GM19025 (cell line): ENCODE measurements around the gene ZNF174.

ENCODE experiments used
- ATAC-seq: cut with Tn5 transposase; IDR thresholded peaks from one replicate; pipeline ENCODE4 v1.9.1; 2021; ENCODE audit warnings: mild to moderate bottlenecking, low read depth, moderate library complexity; ENCODE audit not compliant: unreplicated experiment

ZNF174 gene

GRCh38 chr16:3439637-3440036 lies 38.6 kb downstream of the ZNF174 start:
- ATAC-seq = no peak

GRCh38 chr16:3443108-3444031 lies 42.4 kb downstream of the ZNF174 start, which contains the start of the genes NAA60 and ZNF597:
Gene NAA60, plus strand, starts transcription at chr16:3443680. Its CDS starts 32,548 bp downstream, at chr16:3476228.
Gene ZNF597, minus strand, starts transcription at chr16:3443504. Its CDS starts 351 bp downstream, at chr16:3443153.
- ATAC-seq = peak; percentile 83

GRCh38 chr16:3444032-3444388 lies 43.0 kb downstream of the ZNF174 start:
- ATAC-seq = peak; percentile 11

- ATAC-seq = no peak
These were observed 53.1 kb downstream of the ZNF174 start for GRCh38 chr16:3454093-3454492.

GRCh38 chr16:3454631-3455147 lies 53.7 kb downstream of the ZNF174 start:
- no peak for ATAC-seq

GRCh38 chr16:3457434-3458252 lies 56.6 kb downstream of the ZNF174 start:
- ATAC-seq = peak; percentile 72

- ATAC-seq = no peak
These were observed 57.4 kb downstream of the ZNF174 start for GRCh38 chr16:3458278-3458851.

GRCh38 chr16:3458852-3459361 lies 57.9 kb downstream of the ZNF174 start:
- peak; percentile 33 for ATAC-seq
